ENCODE results near the gene CLN5. TPM values are rescaled to one million over a fixed set of nuclear protein-coding genes. Genes with fewer than 3 reads are reported as not detected.
"Not testable (repeated sequence)": the region's sequence is repeated elsewhere in the genome, so short reads cannot be mapped to it uniquely, and the experiment has no call there.

The CLN5 gene
- polyA plus RNA-seq, 1 experiment, result 38.6 TPM

DNA sequence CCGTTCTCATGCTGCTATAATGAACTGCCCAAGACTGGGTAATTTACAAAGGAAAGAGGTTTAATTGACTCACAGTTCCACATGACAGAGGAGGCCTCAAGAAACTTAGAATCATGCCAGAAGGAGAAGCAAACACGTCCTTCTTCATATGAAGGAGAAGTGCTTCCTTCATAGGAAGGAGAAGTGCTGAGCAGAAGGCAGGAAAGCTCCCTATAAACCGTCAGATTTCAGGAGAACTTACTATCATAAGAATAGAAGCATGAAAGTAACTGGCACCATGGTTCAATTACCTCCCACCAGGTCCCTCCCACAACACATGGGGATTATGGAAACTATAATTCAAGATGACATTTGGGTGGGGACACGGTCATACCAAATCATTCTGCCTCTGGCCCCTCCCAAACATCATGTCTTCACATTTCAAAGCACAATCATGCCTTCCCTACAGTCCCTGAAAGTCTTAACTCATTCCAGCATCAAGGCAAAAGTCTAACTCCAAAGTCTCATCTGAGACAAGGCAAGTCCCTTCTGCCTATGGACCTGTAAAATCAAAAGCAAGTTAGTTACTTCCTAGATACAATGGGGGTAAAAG, 32.9 kb upstream of the CLN5 start:
- no peak for DNase-seq (ENCODE audit: low read depth, low spot score)
- no peak overlapping the region for H3K4me3 ChIP-seq (ENCODE audit: low read depth, low read length)
- H3K27ac ChIP-seq (ENCODE audit: low read depth, low read length), result no peak overlapping the region
- ChIA-PET POLR2A (no interaction called here), CTCF (interaction anchor here (0.6 to 1.5 kb wide), 2 partner anchors 21 to 565 kb away, joined by 3 to 5 read pairs; no protein-coding TSS in a partner anchor)
- no peaks in the 10 kb centered on the region for H3K27me3 ChIP-seq (ENCODE audit: control insufficient read depth, insufficient read depth, low read length)
- TF ChIP-seq, protein P1, sequence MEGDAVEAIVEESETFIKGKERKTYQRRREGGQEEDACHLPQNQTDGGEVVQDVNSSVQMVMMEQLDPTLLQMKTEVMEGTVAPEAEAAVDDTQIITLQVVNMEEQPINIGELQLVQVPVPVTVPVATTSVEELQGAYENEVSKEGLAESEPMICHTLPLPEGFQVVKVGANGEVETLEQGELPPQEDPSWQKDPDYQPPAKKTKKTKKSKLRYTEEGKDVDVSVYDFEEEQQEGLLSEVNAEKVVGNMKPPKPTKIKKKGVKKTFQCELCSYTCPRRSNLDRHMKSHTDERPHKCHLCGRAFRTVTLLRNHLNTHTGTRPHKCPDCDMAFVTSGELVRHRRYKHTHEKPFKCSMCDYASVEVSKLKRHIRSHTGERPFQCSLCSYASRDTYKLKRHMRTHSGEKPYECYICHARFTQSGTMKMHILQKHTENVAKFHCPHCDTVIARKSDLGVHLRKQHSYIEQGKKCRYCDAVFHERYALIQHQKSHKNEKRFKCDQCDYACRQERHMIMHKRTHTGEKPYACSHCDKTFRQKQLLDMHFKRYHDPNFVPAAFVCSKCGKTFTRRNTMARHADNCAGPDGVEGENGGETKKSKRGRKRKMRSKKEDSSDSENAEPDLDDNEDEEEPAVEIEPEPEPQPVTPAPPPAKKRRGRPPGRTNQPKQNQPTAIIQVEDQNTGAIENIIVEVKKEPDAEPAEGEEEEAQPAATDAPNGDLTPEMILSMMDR (IDR thresholded peaks at IDR 0.05; ENCODE audit: low read depth, low read length), result no peak
- H3K9me3 ChIP-seq (ENCODE audit: control insufficient read depth, insufficient read depth, low read length), result peaks cover 11% of the 10 kb centered on the region

DNA sequence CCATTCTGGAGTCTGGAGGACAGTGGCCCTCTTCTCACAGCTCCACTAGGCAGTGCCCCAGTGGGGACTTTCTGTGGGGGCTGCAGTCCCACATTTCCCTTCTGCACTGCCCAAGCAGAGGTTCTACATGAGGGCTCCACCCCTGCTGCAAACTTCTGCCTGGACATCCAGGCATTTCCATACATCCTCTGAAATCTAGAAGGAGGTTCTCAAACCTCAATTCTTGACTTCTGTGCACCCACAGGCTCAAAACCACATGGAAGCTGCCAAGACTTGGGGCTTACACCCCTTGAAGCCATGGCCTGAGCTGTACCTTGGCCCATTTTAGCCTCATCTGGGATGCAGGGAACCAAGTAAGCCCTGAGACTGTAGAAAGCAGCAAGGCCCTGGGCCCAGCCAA, 32.1 kb upstream of the CLN5 start:
- H3K27me3 ChIP-seq (ENCODE audit: control insufficient read depth, insufficient read depth, low read length); H3K27ac ChIP-seq (ENCODE audit: low read depth, low read length); DNase-seq (ENCODE audit: low read depth, low spot score); POLR2A ChIA-PET; H3K4me3 ChIP-seq (ENCODE audit: low read depth, low read length): not testable (repeated sequence)
- H3K9me3 ChIP-seq (ENCODE audit: control insufficient read depth, insufficient read depth, low read length), result peaks cover 11% of the 10 kb centered on the region
- CTCF ChIA-PET, result interaction anchor here (0.6 to 1.5 kb wide), 2 partner anchors 21 to 566 kb away, joined by 3 to 5 read pairs; no protein-coding TSS in a partner anchor

- peak; percentile 26 for DNase-seq (ENCODE audit: low read depth, low spot score)
- POLR2A ChIA-PET, result no interaction called here
- CTCF ChIA-PET, result interaction anchor here (1.3 kb wide), 1 partner anchor 14 kb away, joined by 6 read pairs; no protein-coding TSS in a partner anchor
- H3K27ac ChIP-seq (ENCODE audit: low read depth, low read length), result no peak overlapping the region
- H3K27me3 ChIP-seq (ENCODE audit: control insufficient read depth, insufficient read depth, low read length), result peaks cover 4% of the 10 kb centered on the region
- H3K9me3 ChIP-seq (ENCODE audit: control insufficient read depth, insufficient read depth, low read length), result peaks cover 2% of the 10 kb centered on the region
- TF ChIP-seq, protein P1 (IDR thresholded peaks at IDR 0.05; ENCODE audit: low read depth, low read length), result no peak
- no peak overlapping the region for H3K4me3 ChIP-seq (ENCODE audit: low read depth, low read length)
These were observed 26.0 kb upstream of the CLN5 start for GRCh38 chr13:76965759-76966421.

- no peak overlapping the region for H3K27ac ChIP-seq (ENCODE audit: low read depth, low read length)
- no peak overlapping the region for H3K4me3 ChIP-seq (ENCODE audit: low read depth, low read length)
- CTCF ChIA-PET, result interaction anchor here (1.3 kb wide), 1 partner anchor 13 kb away, joined by 6 read pairs; no protein-coding TSS in a partner anchor
- H3K27me3 ChIP-seq (ENCODE audit: control insufficient read depth, insufficient read depth, low read length), result peaks cover 4% of the 10 kb centered on the region
- TF ChIP-seq, protein P1 (IDR thresholded peaks at IDR 0.05; ENCODE audit: low read depth, low read length), result no peak
- no peak for DNase-seq (ENCODE audit: low read depth, low spot score)
- H3K9me3 ChIP-seq (ENCODE audit: control insufficient read depth, insufficient read depth, low read length), result no peaks in the 10 kb centered on the region
- POLR2A ChIA-PET, result interaction anchor here (0.5 kb wide), 1 partner anchor 28 kb away, joined by 5 read pairs; no protein-coding TSS in a partner anchor
These were observed 24.9 kb upstream of the CLN5 start for GRCh38 chr13:76967031-76967430.

DNA sequence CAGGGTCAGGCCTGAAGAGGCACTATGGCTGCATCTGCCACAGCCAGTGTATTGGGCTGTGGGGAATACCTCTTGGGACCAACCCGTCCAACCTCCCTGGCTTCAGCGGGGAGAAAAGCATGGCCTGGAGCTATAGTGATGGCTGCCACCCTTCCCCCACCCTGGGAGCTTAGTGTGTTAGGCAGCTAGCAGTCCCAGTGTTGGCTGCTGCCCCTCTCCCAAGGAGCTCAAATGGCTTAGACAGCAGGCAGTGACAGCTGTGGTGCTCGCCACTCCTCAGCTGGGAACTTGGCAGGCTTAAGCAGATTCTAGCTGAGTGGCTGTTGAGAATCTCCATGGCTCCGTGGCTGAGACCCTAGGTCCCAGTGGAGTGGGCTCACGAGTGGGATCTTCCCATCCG, 23.8 kb upstream of the CLN5 start:
- CTCF ChIA-PET, result no interaction called here
- POLR2A ChIA-PET, result no interaction called here
- H3K27ac ChIP-seq (ENCODE audit: low read depth, low read length), result no peak overlapping the region

More for the DNA sequence above, 23.8 kb upstream of the CLN5 start:
- no peak for DNase-seq (ENCODE audit: low read depth, low spot score)
- Histone ChIP-seq H3K9me3 (ENCODE audit: control insufficient read depth, insufficient read depth, low read length) (no peaks in the 10 kb centered on the region), H3K27me3 (ENCODE audit: control insufficient read depth, insufficient read depth, low read length) (peaks cover 11% of the 10 kb centered on the region), H3K4me3 (ENCODE audit: low read depth, low read length) (no peak overlapping the region)
- TF ChIP-seq, protein P1 (IDR thresholded peaks at IDR 0.05; ENCODE audit: low read depth, low read length), result no peak

Measured in AG04450 (cell line).